ENCODE results near the gene AGPAT2.
"Not testable (repeated sequence)": the region's sequence is repeated elsewhere in the genome, so short reads cannot be mapped to it uniquely, and the experiment has no call there.

Gene AGPAT2

GRCh38 chr9:136705564-136705963 lies 18.3 kb upstream of the AGPAT2 start:
- Histone ChIP-seq H3K4me2 (ENCODE audit: low read length) (no peak overlapping the region), H3K27ac (ENCODE audit: low read depth, low read length) (no peak overlapping the region), H3K79me2 (ENCODE audit: control insufficient read depth, low read length) (no peaks in the 10 kb centered on the region), H3F3A (ENCODE audit: control insufficient read depth, insufficient read depth) (no peaks in the 10 kb centered on the region), H3K9me2 (replicated peaks; ENCODE audit: control insufficient read depth, low read length) (no peaks in the 10 kb centered on the region), H4K20me1 (ENCODE audit: control insufficient read depth, insufficient read depth, low read depth, low read length) (no peaks in the 10 kb centered on the region), H3K4me1 (ENCODE audit: control insufficient read depth, low read length) (peaks cover 37% of the 10 kb centered on the region), H3K36me3 (ENCODE audit: control insufficient read depth, low read length) (no peaks in the 10 kb centered on the region), H3K4me3 (ENCODE audit: low read length) (no peak overlapping the region), H3K27me3 (ENCODE audit: control insufficient read depth, low read length) (peaks cover 29% of the 10 kb centered on the region), H3K9me3 (ENCODE audit: control insufficient read depth, insufficient read depth, low read length) (no peaks in the 10 kb centered on the region)
- TF ChIP-seq, protein P1, sequence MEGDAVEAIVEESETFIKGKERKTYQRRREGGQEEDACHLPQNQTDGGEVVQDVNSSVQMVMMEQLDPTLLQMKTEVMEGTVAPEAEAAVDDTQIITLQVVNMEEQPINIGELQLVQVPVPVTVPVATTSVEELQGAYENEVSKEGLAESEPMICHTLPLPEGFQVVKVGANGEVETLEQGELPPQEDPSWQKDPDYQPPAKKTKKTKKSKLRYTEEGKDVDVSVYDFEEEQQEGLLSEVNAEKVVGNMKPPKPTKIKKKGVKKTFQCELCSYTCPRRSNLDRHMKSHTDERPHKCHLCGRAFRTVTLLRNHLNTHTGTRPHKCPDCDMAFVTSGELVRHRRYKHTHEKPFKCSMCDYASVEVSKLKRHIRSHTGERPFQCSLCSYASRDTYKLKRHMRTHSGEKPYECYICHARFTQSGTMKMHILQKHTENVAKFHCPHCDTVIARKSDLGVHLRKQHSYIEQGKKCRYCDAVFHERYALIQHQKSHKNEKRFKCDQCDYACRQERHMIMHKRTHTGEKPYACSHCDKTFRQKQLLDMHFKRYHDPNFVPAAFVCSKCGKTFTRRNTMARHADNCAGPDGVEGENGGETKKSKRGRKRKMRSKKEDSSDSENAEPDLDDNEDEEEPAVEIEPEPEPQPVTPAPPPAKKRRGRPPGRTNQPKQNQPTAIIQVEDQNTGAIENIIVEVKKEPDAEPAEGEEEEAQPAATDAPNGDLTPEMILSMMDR (IDR thresholded peaks at IDR 0.05; ENCODE audit: low read depth, low read length, poor library complexity, severe bottlenecking), result no peak
- TF ChIP-seq EZH2phosphoT487 (IDR thresholded peaks at IDR 0.05; ENCODE audit: borderline replicate concordance, low read length), result no peak

DNA sequence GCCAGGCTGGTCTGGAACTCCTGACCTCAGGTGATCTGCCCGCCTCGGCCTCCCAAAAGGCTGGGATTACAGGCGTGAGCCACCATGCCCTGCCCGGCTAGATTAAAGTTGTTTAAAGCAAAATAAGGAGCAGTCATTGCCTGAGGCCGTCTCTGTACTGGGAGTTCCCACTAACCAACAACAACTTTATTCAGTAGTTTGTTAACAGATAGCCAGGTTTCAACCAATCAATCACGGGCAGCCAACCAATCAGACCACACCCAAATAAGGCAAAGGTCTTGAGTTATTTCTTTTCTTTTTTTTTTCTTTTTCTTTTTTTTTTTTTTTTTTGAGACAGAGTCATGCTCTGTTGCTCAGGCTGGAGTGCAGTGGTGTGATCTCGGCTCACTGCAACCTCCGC lies 17.5 kb upstream of the AGPAT2 start:
- not testable (repeated sequence) for H4K20me1 ChIP-seq (ENCODE audit: control insufficient read depth, insufficient read depth, low read depth, low read length); H3K36me3 ChIP-seq (ENCODE audit: control insufficient read depth, low read length); H3K9me3 ChIP-seq (ENCODE audit: control insufficient read depth, insufficient read depth, low read length); H3F3A ChIP-seq (ENCODE audit: control insufficient read depth, insufficient read depth); H3K27ac ChIP-seq (ENCODE audit: low read depth, low read length); H3K4me2 ChIP-seq (ENCODE audit: low read length); H3K9me2 ChIP-seq (replicated peaks; ENCODE audit: control insufficient read depth, low read length); H3K4me3 ChIP-seq (ENCODE audit: low read length); H3K79me2 ChIP-seq (ENCODE audit: control insufficient read depth, low read length)
- Histone ChIP-seq H3K27me3 (ENCODE audit: control insufficient read depth, low read length) (peaks cover 29% of the 10 kb centered on the region), H3K4me1 (ENCODE audit: control insufficient read depth, low read length) (peaks cover 42% of the 10 kb centered on the region)

DNA sequence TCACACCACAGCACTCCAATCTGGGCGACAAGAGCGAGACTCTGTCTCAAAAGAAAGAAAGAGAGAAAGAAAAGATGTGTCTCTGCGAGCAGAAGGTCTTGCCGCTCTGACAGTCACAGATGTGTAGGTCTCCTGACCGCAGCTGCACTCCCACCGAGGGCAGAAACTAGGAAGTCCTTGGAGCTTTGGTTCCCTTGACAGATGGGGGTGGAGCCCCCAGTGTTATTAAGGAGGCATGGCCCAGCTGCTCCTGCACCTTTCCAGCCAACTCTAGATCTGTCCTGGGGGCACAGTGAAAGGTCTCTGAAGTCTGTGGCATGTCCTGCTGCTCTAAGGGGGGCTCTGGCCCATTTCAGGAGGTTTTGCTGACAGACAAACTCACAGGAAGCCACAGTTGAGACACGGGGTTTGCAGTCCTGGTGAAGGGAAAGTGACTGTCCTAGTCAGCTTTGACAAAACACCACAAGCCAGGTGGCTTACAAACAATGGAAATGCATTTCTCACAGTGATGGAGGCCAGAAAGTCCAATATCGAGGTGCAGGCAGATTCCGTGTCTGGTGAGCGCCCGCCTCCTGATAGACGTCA lies 16.1 kb upstream of the AGPAT2 start:
- H3F3A ChIP-seq (ENCODE audit: control insufficient read depth, insufficient read depth), result no peaks in the 10 kb centered on the region
- H3K36me3 ChIP-seq (ENCODE audit: control insufficient read depth, low read length), result no peaks in the 10 kb centered on the region
- no peak for TF ChIP-seq EZH2phosphoT487 (IDR thresholded peaks at IDR 0.05; ENCODE audit: borderline replicate concordance, low read length)
- H3K27me3 ChIP-seq (ENCODE audit: control insufficient read depth, low read length), result peaks cover 29% of the 10 kb centered on the region
- H3K4me2 ChIP-seq (ENCODE audit: low read length), result peak overlapping the region; percentile 59
- H3K4me1 ChIP-seq (ENCODE audit: control insufficient read depth, low read length), result peaks cover 45% of the 10 kb centered on the region
- no peaks in the 10 kb centered on the region for H3K79me2 ChIP-seq (ENCODE audit: control insufficient read depth, low read length)
- no peaks in the 10 kb centered on the region for H3K9me3 ChIP-seq (ENCODE audit: control insufficient read depth, insufficient read depth, low read length)
- H3K27ac ChIP-seq (ENCODE audit: low read depth, low read length), result peak overlapping the region; percentile 26
- no peaks in the 10 kb centered on the region for H3K9me2 ChIP-seq (replicated peaks; ENCODE audit: control insufficient read depth, low read length)
- H4K20me1 ChIP-seq (ENCODE audit: control insufficient read depth, insufficient read depth, low read depth, low read length), result no peaks in the 10 kb centered on the region
- H3K4me3 ChIP-seq (ENCODE audit: low read length), result peak overlapping the region; percentile 43

- H3K27ac ChIP-seq (ENCODE audit: low read depth, low read length), result peak overlapping the region; percentile 36; the same call in 1 of the 2 replicates
- H3K9me3 ChIP-seq (ENCODE audit: control insufficient read depth, insufficient read depth, low read length), result no peaks in the 10 kb centered on the region
- no peaks in the 10 kb centered on the region for H3F3A ChIP-seq (ENCODE audit: control insufficient read depth, insufficient read depth)
- H3K4me3 ChIP-seq (ENCODE audit: low read length), result peak overlapping the region; percentile 61
- peak overlapping the region; percentile 68 for H3K4me2 ChIP-seq (ENCODE audit: low read length)
- H3K4me1 ChIP-seq (ENCODE audit: control insufficient read depth, low read length), result peaks cover 59% of the 10 kb centered on the region
- TF ChIP-seq, protein P1 (IDR thresholded peaks at IDR 0.05; ENCODE audit: low read depth, low read length, poor library complexity, severe bottlenecking), result no peak
- no peak for TF ChIP-seq EZH2phosphoT487 (IDR thresholded peaks at IDR 0.05; ENCODE audit: borderline replicate concordance, low read length)
- no peaks in the 10 kb centered on the region for H3K36me3 ChIP-seq (ENCODE audit: control insufficient read depth, low read length)
- H3K27me3 ChIP-seq (ENCODE audit: control insufficient read depth, low read length), result peaks cover 22% of the 10 kb centered on the region
- no peaks in the 10 kb centered on the region for H3K9me2 ChIP-seq (replicated peaks; ENCODE audit: control insufficient read depth, low read length)
- H4K20me1 ChIP-seq (ENCODE audit: control insufficient read depth, insufficient read depth, low read depth, low read length), result no peaks in the 10 kb centered on the region
- H3K79me2 ChIP-seq (ENCODE audit: control insufficient read depth, low read length), result no peaks in the 10 kb centered on the region
Observed at GRCh38 chr9:136701668-136702053, 14.4 kb upstream of the AGPAT2 start.
